Endothelial cell of umbilical vein (primary cell): ENCODE measurements around the gene GPR68. TPM values are rescaled to one million over a fixed set of nuclear protein-coding genes. Genes with fewer than 3 reads are reported as not detected.

Experiments
- BruUV-seq: library from RNA; stranded (reverse); fragments of 400-500 nt; replicated peaks from 2 replicates; lab custom pipeline; 2021; lab: Mats Ljungman, UMichigan
- CTCF ChIA-PET: fragments of 300-600, 350-600 bp; sonication (Branson Sonifier 250); formaldehyde crosslinking; loops from one replicate; lab custom pipeline; 2021; ENCODE audit warnings: antibody characterized with exemption, inconsistent platforms; lab: Charles Lee
- POLR2A ChIA-PET: fragments of 300-600, 350-600 bp; sonication (Branson Sonifier 250); formaldehyde crosslinking; loops from one replicate; lab custom pipeline; 2021; ENCODE audit warnings: antibody characterized with exemption, inconsistent platforms; lab: Charles Lee
- DNase-seq: peaks from one replicate; pipeline ENCODE4 v3.0.0-alpha.2; 2011; ENCODE audit warnings: low read depth, low spot score
- FAIRE-seq: peaks from 2 replicates; lab custom pipeline; 2011; peaks lifted over from hg19 to GRCh38; lab: Jason Lieb, UNC
- H2AFZ ChIP-seq: 2 replicates; pipeline ENCODE4 v1.6.0; 2012; ENCODE audit warnings: low read depth, low read length, control low read depth, inconsistent platforms
- H3K27ac ChIP-seq: 2 replicates; pipeline ENCODE4 v1.5.1; 2011; ENCODE audit warnings: low read depth, mild to moderate bottlenecking, control low read depth, low read length, moderate library complexity; ENCODE audit not compliant: insufficient read depth
- H3K27me3 ChIP-seq, 2 experiments: 2 replicates each; pipeline versions ENCODE4 v1.6.0 to v1.6.1; 2011; ENCODE audit warnings: low read length in 2 of 2, mixed read lengths in 1 of 2; ENCODE audit not compliant: control insufficient read depth in 2 of 2, insufficient read depth in 2 of 2
- H3K36me3 ChIP-seq, 2 experiments: 2 replicates in 1 of 2; 3 replicates in 1 of 2; pipeline ENCODE4 v1.5.1; 2011; ENCODE audit warnings: low read length in 2 of 2, mild to moderate bottlenecking in 1 of 2, moderate library complexity in 1 of 2; ENCODE audit not compliant: control insufficient read depth in 2 of 2, insufficient read depth in 2 of 2; ENCODE audit errors: extremely low read depth in 1 of 2
- H3K4me1 ChIP-seq: 3 replicates; pipeline ENCODE4 v1.5.1; 2011; ENCODE audit warnings: mild to moderate bottlenecking, low read length; ENCODE audit not compliant: control insufficient read depth, insufficient read depth; ENCODE audit errors: extremely low read depth
- H3K4me2 ChIP-seq: 2 replicates; pipeline ENCODE4 v1.6.1; 2011; ENCODE audit warnings: low read length, control low read depth, mixed read lengths; ENCODE audit not compliant: insufficient read depth
- H3K4me3 ChIP-seq, 3 experiments: fragments of 200-600 bp in 1 of 3; sonication (generic), shearing (Covaris generic) in 1 of 3; replicated peaks in 1 of 3; 2 replicates each; pipeline ENCODE4 v1.5.1; 2011 to 2016; ENCODE audit warnings: control low read depth in 3 of 3, low read length in 3 of 3, mild to moderate bottlenecking in 2 of 3, inconsistent platforms in 1 of 3, low read depth in 1 of 3, moderate library complexity in 1 of 3; ENCODE audit not compliant: insufficient read depth in 1 of 3
- H3K79me2 ChIP-seq: 2 replicates; pipeline ENCODE4 v1.6.0; 2012; ENCODE audit warnings: low read length, inconsistent platforms; ENCODE audit not compliant: control insufficient read depth, insufficient read depth
- H3K9ac ChIP-seq: replicated peaks from 2 replicates; pipeline ENCODE3; 2011; ENCODE audit warnings: low read length, control low read depth; ENCODE audit not compliant: insufficient read depth; ENCODE audit errors: extremely low read depth
- H3K9me1 ChIP-seq: replicated peaks from 3 replicates; pipeline ENCODE4 v1.6.0; 2011; ENCODE audit warnings: mild to moderate bottlenecking, low read length; ENCODE audit not compliant: control insufficient read depth, insufficient read depth; ENCODE audit errors: extremely low read depth
- H3K9me3 ChIP-seq: replicated peaks from 2 replicates; pipeline ENCODE4 v1.5.1; 2012; ENCODE audit warnings: low read length, inconsistent platforms; ENCODE audit not compliant: control insufficient read depth, insufficient read depth
- H4K20me1 ChIP-seq: replicated peaks from 2 replicates; pipeline ENCODE3; 2011; ENCODE audit warnings: mild to moderate bottlenecking, low read length; ENCODE audit not compliant: control insufficient read depth, insufficient read depth; ENCODE audit errors: extremely low read depth
- EZH2 ChIP-seq: IDR thresholded peaks from 2 replicates; pipeline ENCODE4 v1.6.1; 2012; ENCODE audit warnings: borderline replicate concordance, low read depth, mild to moderate bottlenecking, moderate library complexity, low read length, inconsistent platforms; ENCODE audit not compliant: severe bottlenecking
- FOS ChIP-seq: IDR thresholded peaks from 2 replicates; pipeline ENCODE4 v1.6.1; 2011; ENCODE audit warnings: mild to moderate bottlenecking, low read length, moderate library complexity, borderline replicate concordance; ENCODE audit not compliant: insufficient read depth
- GATA2 ChIP-seq: IDR thresholded peaks from 2 replicates; pipeline ENCODE4 v1.7.0; 2011; ENCODE audit warnings: low read depth, mild to moderate bottlenecking, moderate library complexity, mixed read lengths, low read length; ENCODE audit not compliant: insufficient read length, insufficient read depth
- JUN ChIP-seq: IDR thresholded peaks from 2 replicates; pipeline ENCODE4 v1.6.1; 2011; ENCODE audit warnings: borderline replicate concordance, low read depth; ENCODE audit not compliant: insufficient read length, insufficient read depth
- MAX ChIP-seq: IDR thresholded peaks from 2 replicates; pipeline ENCODE4 v1.6.1; 2011; ENCODE audit not compliant: insufficient read depth, insufficient read length
- MYC ChIP-seq: IDR thresholded peaks from one replicate; pipeline ENCODE4 v1.6.1; 2011; ENCODE audit warnings: mild to moderate bottlenecking, low read depth, low read length
- POLR2A ChIP-seq: IDR thresholded peaks from 2 replicates; pipeline ENCODE4 v1.6.1; 2012; ENCODE audit warnings: low read depth, mild to moderate bottlenecking, control low read depth, low read length
- POLR2AphosphoS5 ChIP-seq: IDR thresholded peaks from 2 replicates; pipeline ENCODE4 v1.6.1; 2012; ENCODE audit warnings: low read depth, mild to moderate bottlenecking, control low read depth, low read length, moderate library complexity; ENCODE audit not compliant: insufficient read depth
- dilution Hi-C: fragments of 300-500 bp; cut with MboI; formaldehyde crosslinking; loops from one replicate; pipeline ENCODE4 v1.15.0; 2019; ENCODE audit warnings: low sequenced_read_pairs; ENCODE audit not compliant: extremely low pct_ligation_motif_present
- intact Hi-C: fragments of 100-400 bp; cut with micrococcal nuclease; formaldehyde crosslinking; loops from one replicate; pipeline ENCODE4 v1.10.0; 2022
- polyA plus RNA-seq, 4 experiments: library from polyadenylated mRNA; depleted of rRNA in 3 of 4; stranded (reverse) in 3 of 4; unstranded in 1 of 4; fragments of >200 nt; gene quantifications; 2 replicates each; pipeline versions ENCODE4 v1.2.1 to v1.2.3, GENCODE V29; 2011 to 2012; ENCODE audit warnings: missing spikeins in 1 of 4
- total RNA-seq: library from RNA; stranded (reverse); gene quantifications from 2 replicates; pipeline ENCODE4 v1.2.3, GENCODE V29; 2021
- TF ChIP-seq, protein P1 (sequence below), 2 donors: IDR thresholded peaks; 1 replicate in 1 of 2; 2 replicates in 1 of 2; pipeline ENCODE4 v1.5.1; 2011; ENCODE audit warnings: low read length in 2 of 2, mild to moderate bottlenecking in 2 of 2, moderate library complexity in 2 of 2, control low read depth in 1 of 2, inconsistent platforms in 1 of 2, low read depth in 1 of 2; ENCODE audit not compliant: insufficient read depth in 1 of 2; ENCODE audit errors: extremely low read depth in 1 of 2

Gene GPR68
- total and polyA plus RNA-seq, 2 donors (not counting 3 experiments of a cell fraction or from before 2014, with no cell fraction given): 0.24 to 0.36 TPM

DNA sequence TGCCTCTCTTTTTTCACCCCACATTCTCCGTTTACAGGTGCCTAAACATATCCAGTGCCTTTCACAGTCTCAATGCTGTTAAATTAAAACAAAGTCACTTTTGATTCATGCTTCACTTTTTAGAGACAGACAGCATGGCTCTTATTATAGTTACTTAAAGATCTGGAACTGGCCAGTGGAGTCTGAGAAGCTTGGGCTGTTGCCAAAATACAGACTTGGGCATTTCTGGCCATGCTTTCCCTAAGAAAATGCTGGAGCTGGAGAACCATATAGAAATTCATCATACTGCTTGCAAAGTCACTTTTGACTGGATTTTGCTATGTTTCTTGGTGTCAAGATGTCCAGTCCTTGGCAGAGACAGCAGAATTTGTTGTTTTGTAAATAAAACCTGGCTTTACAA, 12.2 kb upstream of the GPR68 start:
- no peaks in the 10 kb centered on the region for H3K27me3 ChIP-seq
- no peaks in the 10 kb centered on the region for H3K9me1 ChIP-seq
- no peak overlapping the region for H3K27ac ChIP-seq
- H3K4me2 ChIP-seq: no peak overlapping the region
- no peaks in the 10 kb centered on the region for H3K9me3 ChIP-seq
- TF ChIP-seq POLR2AphosphoS5 (no peak), MAX (no peak), JUN (no peak), FOS (no peak), EZH2 (no peak), POLR2A (no peak), MYC (no peak), GATA2 (no peak)
- TF ChIP-seq, protein P1, sequence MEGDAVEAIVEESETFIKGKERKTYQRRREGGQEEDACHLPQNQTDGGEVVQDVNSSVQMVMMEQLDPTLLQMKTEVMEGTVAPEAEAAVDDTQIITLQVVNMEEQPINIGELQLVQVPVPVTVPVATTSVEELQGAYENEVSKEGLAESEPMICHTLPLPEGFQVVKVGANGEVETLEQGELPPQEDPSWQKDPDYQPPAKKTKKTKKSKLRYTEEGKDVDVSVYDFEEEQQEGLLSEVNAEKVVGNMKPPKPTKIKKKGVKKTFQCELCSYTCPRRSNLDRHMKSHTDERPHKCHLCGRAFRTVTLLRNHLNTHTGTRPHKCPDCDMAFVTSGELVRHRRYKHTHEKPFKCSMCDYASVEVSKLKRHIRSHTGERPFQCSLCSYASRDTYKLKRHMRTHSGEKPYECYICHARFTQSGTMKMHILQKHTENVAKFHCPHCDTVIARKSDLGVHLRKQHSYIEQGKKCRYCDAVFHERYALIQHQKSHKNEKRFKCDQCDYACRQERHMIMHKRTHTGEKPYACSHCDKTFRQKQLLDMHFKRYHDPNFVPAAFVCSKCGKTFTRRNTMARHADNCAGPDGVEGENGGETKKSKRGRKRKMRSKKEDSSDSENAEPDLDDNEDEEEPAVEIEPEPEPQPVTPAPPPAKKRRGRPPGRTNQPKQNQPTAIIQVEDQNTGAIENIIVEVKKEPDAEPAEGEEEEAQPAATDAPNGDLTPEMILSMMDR (IDR thresholded peaks at IDR 0.05; ENCODE audit: extremely low read depth in 1 of 2, insufficient read depth in 1 of 2, low read depth in 1 of 2, low read length in 2 of 2): no peak
- BruUV-seq: no TSS peak
- no peaks in the 10 kb centered on the region for H3K79me2 ChIP-seq
- CTCF ChIA-PET: interaction anchor here (1.1 to 3.7 kb wide), 4 partner anchors 13 to 79 kb away, joined by 3 to 16 read pairs (median 8); no protein-coding TSS in a partner anchor
- no peak overlapping the region for H3K9ac ChIP-seq
- no peaks in the 10 kb centered on the region for H4K20me1 ChIP-seq
- no peak overlapping the region for H3K4me3 ChIP-seq
- FAIRE-seq: no peak
- no peaks in the 10 kb centered on the region for H3K36me3 ChIP-seq
- H2AFZ ChIP-seq: no peak overlapping the region
- peaks cover 7% of the 10 kb centered on the region for H3K4me1 ChIP-seq
- intact Hi-C loops: no loop called here
- no peak for DNase-seq
- POLR2A ChIA-PET: interaction anchor here (0.6 kb wide), 1 partner anchor 8 kb away, joined by 8 read pairs; no protein-coding TSS in a partner anchor
- dilution Hi-C loops: no loop called here
